CD8-positive, alpha-beta memory T cell (primary cell): ENCODE results near the gene EIF3F. TPM values are rescaled to one million over a fixed set of nuclear protein-coding genes. Genes with fewer than 3 reads are reported as not detected.

ENCODE experiments used
- CTCF ChIA-PET: fragments of 350-600 bp; sonication (Branson Sonifier 250); formaldehyde crosslinking; loops from one replicate; lab custom pipeline; 2021; ENCODE audit warnings: antibody characterized with exemption; lab: Charles Lee
- POLR2A ChIA-PET: fragments of 350-600 bp; sonication (Branson Sonifier 250); formaldehyde crosslinking; loops from one replicate; lab custom pipeline; 2021; ENCODE audit warnings: antibody characterized with exemption; lab: Charles Lee
- DNase-seq, 5 donors: peaks; one replicate each; pipeline versions ENCODE4 v3.0.0 to v3.0.0-alpha.2; 2020 to 2022; ENCODE audit warnings: mixed read lengths in 1 of 5
- H3K27ac ChIP-seq: one replicate; pipeline ENCODE4 v1.7.0; 2013; ENCODE audit warnings: low read depth, mild to moderate bottlenecking, low read length, moderate library complexity
- H3K27me3 ChIP-seq: 2 replicates; pipeline ENCODE4 v1.7.0; 2013; ENCODE audit warnings: low read length, mild to moderate bottlenecking; ENCODE audit not compliant: insufficient read depth, poor library complexity, severe bottlenecking
- H3K36me3 ChIP-seq: 2 replicates; pipeline ENCODE4 v1.7.0; 2013; ENCODE audit warnings: mild to moderate bottlenecking, low read length, moderate library complexity; ENCODE audit not compliant: insufficient read depth
- H3K4me1 ChIP-seq: 2 replicates; pipeline ENCODE4 v1.7.0; 2013; ENCODE audit warnings: mild to moderate bottlenecking, low read length, moderate library complexity; ENCODE audit not compliant: insufficient read depth
- H3K4me3 ChIP-seq: 2 replicates; pipeline ENCODE4 v1.7.0; 2013; ENCODE audit warnings: mild to moderate bottlenecking, low read length
- H3K9me3 ChIP-seq: 2 replicates; pipeline ENCODE4 v1.7.0; 2013; ENCODE audit warnings: mild to moderate bottlenecking, low read length
- H3K27ac Mint-ChIP-seq, 8 donors: one replicate each; pipeline ENCODE4 v1.8.0; 2020 to 2021; ENCODE audit warnings: mixed read lengths in 8 of 8, mild to moderate bottlenecking in 6 of 8, inconsistent platforms in 3 of 8, moderate library complexity in 3 of 8
- H3K27me3 Mint-ChIP-seq, 2 donors: one replicate each; pipeline ENCODE4 v1.8.0; 2020 to 2021; ENCODE audit warnings: mixed read lengths in 2 of 2, mild to moderate bottlenecking in 1 of 2, moderate library complexity in 1 of 2
- H3K36me3 Mint-ChIP-seq, 3 donors: one replicate each; pipeline ENCODE4 v1.8.0; 2020 to 2021; ENCODE audit warnings: mixed read lengths in 3 of 3, inconsistent platforms in 1 of 3, mild to moderate bottlenecking in 1 of 3
- H3K4me1 Mint-ChIP-seq, 3 donors: one replicate each; pipeline ENCODE4 v1.8.0; 2020 to 2021; ENCODE audit warnings: mixed read lengths in 3 of 3, inconsistent platforms in 1 of 3, mild to moderate bottlenecking in 1 of 3
- H3K4me3 Mint-ChIP-seq, 7 donors: one replicate each; pipeline ENCODE4 v1.8.0; 2020 to 2021; ENCODE audit warnings: mixed read lengths in 7 of 7, mild to moderate bottlenecking in 6 of 7, moderate library complexity in 4 of 7, inconsistent platforms in 2 of 7
- H3K9me3 Mint-ChIP-seq, 5 donors: one replicate each; pipeline ENCODE4 v1.8.0; 2020 to 2022; ENCODE audit warnings: mixed read lengths in 5 of 5, mild to moderate bottlenecking in 3 of 5, moderate library complexity in 2 of 5, inconsistent platforms in 1 of 5
- polyA plus RNA-seq: library from polyadenylated mRNA; unstranded; fragments of 300-500 nt; fragmentation: Illumina TruSeq; gene quantifications from one replicate; pipeline ENCODE4 v1.2.3, GENCODE V29; 2021
- total RNA-seq, 2 experiments: library from RNA; stranded (reverse); gene quantifications; one replicate each; pipeline ENCODE4 v1.2.3, GENCODE V29; 2021

The EIF3F gene
- total and polyA plus RNA-seq, 3 experiments from 2014 or later: 294 to 359 (median 306) TPM

GRCh38 chr11:8033305-8034105 is 46.4 kb downstream of the EIF3F start:
- DNase-seq: peak; percentile 21 to 62 (median 36)
- H3K27ac Mint-ChIP-seq: peak overlapping the region in 2 of 8 donors; percentile 83
- peak overlapping the region in 5 of 7 donors; percentile 16 to 65 (median 54) for H3K4me3 Mint-ChIP-seq
- peaks cover 19 to 40% of the 10 kb centered on the region in 2 donors for H3K27me3 Mint-ChIP-seq
- peaks cover 6 to 8% (median 7%) of the 10 kb centered on the region in 3 donors for H3K4me1 Mint-ChIP-seq
- Histone ChIP-seq H3K4me3 (no peak overlapping the region), H3K4me1 (peaks cover 5% of the 10 kb centered on the region), H3K36me3 (no peaks in the 10 kb centered on the region), H3K27me3 (peaks cover 6% of the 10 kb centered on the region), H3K27ac (no peak overlapping the region), H3K9me3 (no peaks in the 10 kb centered on the region)
- ChIA-PET POLR2A (no interaction called here), CTCF (interaction anchor here (0.6 to 3.4 kb wide), 22 partner anchors 10 to 1109 kb away, joined by 3 to 31 read pairs (median 5); partner anchors contain the start of gene EIF3F)
- H3K36me3 Mint-ChIP-seq: no peaks in the 10 kb centered on the region
- H3K9me3 Mint-ChIP-seq: no peaks in the 10 kb centered on the region

DNA sequence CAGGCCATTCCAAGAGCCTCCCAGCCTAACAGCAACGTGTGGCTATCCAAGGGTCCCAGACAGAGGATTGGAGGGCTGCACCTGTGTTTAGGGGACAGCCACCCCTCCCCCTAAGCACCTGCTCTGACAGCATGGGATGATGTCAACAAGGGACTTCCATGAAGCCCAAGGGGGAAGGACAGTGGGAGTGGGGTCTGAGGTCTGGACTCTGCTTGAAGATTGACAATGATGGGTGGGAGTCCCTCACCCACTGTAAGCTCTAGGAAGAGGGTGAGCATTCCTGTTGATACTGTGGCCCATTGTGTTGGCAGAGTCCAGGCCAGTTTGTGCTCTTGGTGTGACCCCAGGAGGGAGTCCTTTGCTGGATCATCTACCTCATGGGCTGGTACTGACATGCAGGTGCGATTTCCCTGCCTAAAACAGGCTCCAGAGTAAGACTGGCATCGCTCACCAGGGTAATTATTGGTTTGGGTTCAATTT is 47.0 kb downstream of the EIF3F start:
- Mint-ChIP-seq H3K4me1 (peaks cover 6 to 8% (median 7%) of the 10 kb centered on the region in 3 donors), H3K4me3 (no peak overlapping the region), H3K36me3 (no peaks in the 10 kb centered on the region), H3K9me3 (no peaks in the 10 kb centered on the region), H3K27me3 (peaks cover 19 to 40% of the 10 kb centered on the region in 2 donors), H3K27ac (no peak overlapping the region)
- Histone ChIP-seq H3K4me1 (peaks cover 5% of the 10 kb centered on the region), H3K4me3 (no peak overlapping the region), H3K27ac (no peak overlapping the region), H3K9me3 (no peaks in the 10 kb centered on the region), H3K36me3 (no peaks in the 10 kb centered on the region), H3K27me3 (peaks cover 6% of the 10 kb centered on the region)
- ChIA-PET CTCF (interaction anchor here (1.1 to 3.4 kb wide), 15 partner anchors 11 to 65 kb away, joined by 3 to 31 read pairs (median 6); no protein-coding TSS in a partner anchor), POLR2A (no interaction called here)
- no peak for DNase-seq

DNA sequence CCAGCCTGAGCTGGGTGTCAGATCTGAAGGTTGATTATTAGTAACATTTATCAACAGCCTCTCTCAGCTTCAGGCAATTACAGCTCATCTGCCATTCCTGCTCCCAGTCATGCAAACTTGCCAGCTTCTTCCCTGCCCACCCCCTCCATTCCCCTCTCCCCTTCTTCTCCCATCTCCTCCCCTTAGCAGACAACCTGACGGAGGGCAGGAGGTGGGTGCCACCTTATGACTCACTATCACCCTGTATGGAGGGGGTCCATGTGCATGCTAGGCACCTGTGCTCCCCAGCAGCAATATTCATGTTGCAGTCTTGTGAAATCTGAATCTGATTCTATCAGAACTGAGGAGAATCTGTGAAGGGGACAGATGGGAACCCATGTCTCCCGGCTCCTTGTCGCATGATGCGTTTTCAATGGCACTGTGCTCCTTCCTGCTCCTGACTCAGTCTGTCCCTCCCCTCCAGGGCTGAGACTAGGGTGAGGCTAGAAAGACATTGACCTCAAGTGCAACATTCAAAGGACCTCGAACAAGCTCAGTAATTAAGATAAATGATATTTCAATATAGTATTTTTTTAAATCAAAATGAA is 47.6 kb downstream of the EIF3F start:
- no peak overlapping the region for H3K27ac ChIP-seq
- no peak overlapping the region for H3K4me3 ChIP-seq
- ChIA-PET CTCF (interaction anchor here (1.1 to 3.4 kb wide), 5 partner anchors 13 to 64 kb away, joined by 3 to 31 read pairs (median 5); no protein-coding TSS in a partner anchor), POLR2A (no interaction called here)
- H3K4me3 Mint-ChIP-seq: no peak overlapping the region
- no peak for DNase-seq
- peaks cover 0 to 2% (median 0%) of the 10 kb centered on the region in 3 donors for H3K36me3 Mint-ChIP-seq
- no peak overlapping the region for H3K27ac Mint-ChIP-seq
- H3K27me3 Mint-ChIP-seq: peaks cover 17 to 43% of the 10 kb centered on the region in 2 donors
- peaks cover 6 to 8% (median 7%) of the 10 kb centered on the region in 3 donors for H3K4me1 Mint-ChIP-seq
- H3K4me1 ChIP-seq: peaks cover 5% of the 10 kb centered on the region
- no peaks in the 10 kb centered on the region for H3K9me3 Mint-ChIP-seq
- H3K27me3 ChIP-seq: peaks cover 6% of the 10 kb centered on the region
- no peaks in the 10 kb centered on the region for H3K9me3 ChIP-seq
- no peaks in the 10 kb centered on the region for H3K36me3 ChIP-seq

DNA sequence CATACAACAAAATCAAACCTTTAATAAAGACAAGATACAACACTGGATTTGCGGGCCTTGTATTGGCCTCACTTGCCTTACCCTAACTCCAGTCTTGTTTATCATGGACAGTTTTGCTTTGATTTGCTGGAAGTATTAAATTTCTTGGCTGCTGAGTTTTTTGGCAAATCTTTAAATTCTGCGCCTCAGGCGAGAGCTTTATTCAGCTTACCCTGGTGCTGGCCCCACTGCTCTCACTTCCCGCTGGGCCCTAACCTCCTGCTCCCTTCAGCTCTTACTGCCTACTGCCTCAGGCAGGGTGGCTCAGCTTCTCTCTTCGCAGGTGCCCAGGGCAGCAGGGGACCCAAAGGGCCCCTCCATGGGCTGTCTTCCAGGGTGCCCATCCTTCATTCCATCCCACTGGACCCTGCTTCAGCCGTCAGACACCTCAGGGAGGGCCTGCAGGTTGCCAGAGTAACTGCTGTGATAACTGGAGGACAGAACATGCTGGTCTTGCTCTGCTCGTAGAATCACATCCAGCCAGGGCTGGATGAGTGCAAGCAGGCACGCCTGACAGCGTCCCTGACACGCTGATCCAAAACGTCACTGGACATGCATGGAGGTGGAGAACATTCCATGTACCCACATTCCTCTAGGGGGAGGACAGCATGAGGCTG is 48.2 kb downstream of the EIF3F start:
- no peaks in the 10 kb centered on the region for H3K36me3 ChIP-seq
- no peak overlapping the region for H3K4me3 ChIP-seq
- DNase-seq: no peak
- Mint-ChIP-seq H3K9me3 (no peaks in the 10 kb centered on the region), H3K36me3 (peaks cover 0 to 2% (median 0%) of the 10 kb centered on the region in 3 donors), H3K27me3 (peaks cover 15 to 39% of the 10 kb centered on the region in 2 donors), H3K4me1 (peaks cover 6 to 8% (median 7%) of the 10 kb centered on the region in 3 donors), H3K27ac (peak overlapping the region in 1 of 8 donors; percentile 54), H3K4me3 (no peak overlapping the region)
- H3K4me1 ChIP-seq: peaks cover 5% of the 10 kb centered on the region
- peaks cover 6% of the 10 kb centered on the region for H3K27me3 ChIP-seq
- CTCF ChIA-PET: interaction anchor here (1.1 to 3.4 kb wide), 2 partner anchors 42 to 64 kb away, joined by 3 to 31 read pairs; no protein-coding TSS in a partner anchor
- no peak overlapping the region for H3K27ac ChIP-seq
- POLR2A ChIA-PET: no interaction called here
- H3K9me3 ChIP-seq: no peaks in the 10 kb centered on the region

DNA sequence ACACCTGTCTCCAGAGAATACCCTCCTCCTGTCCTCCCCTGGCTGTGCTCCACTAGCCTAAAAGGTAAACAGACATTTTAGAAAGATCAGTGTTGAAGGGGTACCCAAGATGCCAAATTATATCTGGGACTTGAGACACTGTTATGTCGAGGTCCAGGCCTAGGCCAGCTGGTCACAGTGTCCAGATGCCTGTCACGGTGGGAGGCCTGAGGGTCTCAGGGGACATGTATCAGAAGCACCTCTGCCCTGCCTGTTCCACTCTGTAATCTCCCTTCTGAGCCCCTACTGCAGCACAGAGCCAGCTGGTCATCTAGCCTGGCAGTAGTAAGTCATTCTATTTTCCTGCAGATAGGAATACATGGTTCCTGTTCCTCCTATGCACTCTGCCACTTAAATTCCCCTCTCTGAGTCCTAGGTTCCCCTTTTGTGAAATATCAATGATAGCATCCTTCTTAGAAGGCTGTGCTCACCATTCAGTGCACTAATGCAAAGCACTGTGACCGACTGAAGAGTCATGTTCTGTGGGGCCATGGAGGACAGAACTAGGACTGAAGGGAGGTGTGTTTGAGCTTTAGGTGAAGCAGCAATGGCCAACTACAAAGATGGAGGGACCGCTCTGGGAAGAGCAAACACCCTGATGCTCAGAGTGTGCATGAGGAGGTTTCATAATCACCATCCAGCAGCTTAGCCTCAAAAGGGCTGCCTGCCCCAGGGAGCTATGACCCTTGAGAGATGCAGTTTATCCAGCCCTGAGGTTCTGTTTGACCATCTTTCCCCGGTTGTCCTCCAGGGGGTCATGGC is 49.1 kb downstream of the EIF3F start:
- H3K27ac ChIP-seq: no peak overlapping the region
- no peak for DNase-seq
- H3K36me3 Mint-ChIP-seq: peaks cover 0 to 2% (median 0%) of the 10 kb centered on the region in 3 donors
- H3K4me1 Mint-ChIP-seq: peaks cover 6 to 8% (median 7%) of the 10 kb centered on the region in 3 donors
- H3K9me3 ChIP-seq: no peaks in the 10 kb centered on the region
- peaks cover 8 to 32% of the 10 kb centered on the region in 2 donors for H3K27me3 Mint-ChIP-seq
- peaks cover 6% of the 10 kb centered on the region for H3K27me3 ChIP-seq
- H3K36me3 ChIP-seq: no peaks in the 10 kb centered on the region
- H3K4me3 Mint-ChIP-seq: no peak overlapping the region
- peaks cover 5% of the 10 kb centered on the region for H3K4me1 ChIP-seq
- H3K27ac Mint-ChIP-seq: no peak overlapping the region
- POLR2A ChIA-PET: no interaction called here
- no peaks in the 10 kb centered on the region for H3K9me3 Mint-ChIP-seq
- no peak overlapping the region for H3K4me3 ChIP-seq
- CTCF ChIA-PET: interaction anchor here (3.4 kb wide), 1 partner anchor 63 kb away, joined by 31 read pairs; no protein-coding TSS in a partner anchor

GRCh38 chr11:8036986-8037385 is 49.8 kb downstream of the EIF3F start:
- POLR2A ChIA-PET: no interaction called here
- DNase-seq: no peak
- H3K27ac Mint-ChIP-seq: no peak overlapping the region

DNA sequence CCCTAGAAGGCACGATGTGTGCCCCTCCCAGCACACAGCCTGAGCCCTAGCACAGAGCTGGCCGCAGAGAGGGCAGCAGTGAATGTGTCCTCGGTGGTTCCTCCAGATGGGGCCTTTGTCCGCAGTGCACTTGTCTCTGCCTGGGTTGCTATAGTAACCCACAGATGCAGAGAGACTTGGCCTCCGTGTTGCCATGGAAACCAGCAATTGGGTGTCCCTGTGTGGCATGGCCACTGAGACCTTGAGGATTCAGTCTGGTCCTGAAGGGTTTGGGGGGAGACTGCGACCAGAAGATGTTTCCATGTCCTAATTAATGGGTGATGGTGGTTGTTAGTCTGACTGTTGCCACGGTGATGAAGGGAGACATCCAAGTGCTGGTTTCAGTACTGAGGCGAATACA is 51.3 kb downstream of the EIF3F start:
- ChIA-PET POLR2A (no interaction called here), CTCF (no interaction called here)
- DNase-seq: no peak
- peaks cover under 1 to 3% (median 3%) of the 10 kb centered on the region in 3 donors for H3K4me1 Mint-ChIP-seq
- H3K27ac Mint-ChIP-seq: peak overlapping the region in 1 of 8 donors; percentile 8
- no peak overlapping the region for H3K4me3 Mint-ChIP-seq
- Histone ChIP-seq H3K9me3 (no peaks in the 10 kb centered on the region), H3K4me1 (peaks cover under 1% of the 10 kb centered on the region), H3K27me3 (no peaks in the 10 kb centered on the region), H3K27ac (no peak overlapping the region), H3K36me3 (no peaks in the 10 kb centered on the region), H3K4me3 (no peak overlapping the region)
- H3K9me3 Mint-ChIP-seq: no peaks in the 10 kb centered on the region
- H3K36me3 Mint-ChIP-seq: peaks cover 0 to 2% (median 0%) of the 10 kb centered on the region in 3 donors
- H3K27me3 Mint-ChIP-seq: peaks cover 1 to 21% of the 10 kb centered on the region in 2 donors

More at GRCh38 chr11:8036986-8037385, 49.8 kb downstream of the EIF3F start:
- H3K36me3 Mint-ChIP-seq: peaks cover 0 to 2% (median 0%) of the 10 kb centered on the region in 3 donors
- H3K27ac ChIP-seq: no peak overlapping the region
- H3K4me1 ChIP-seq: peaks cover 5% of the 10 kb centered on the region
- peaks cover 8 to 32% of the 10 kb centered on the region in 2 donors for H3K27me3 Mint-ChIP-seq
- CTCF ChIA-PET: no interaction called here
- no peaks in the 10 kb centered on the region for H3K9me3 ChIP-seq
- H3K4me3 ChIP-seq: no peak overlapping the region
- H3K9me3 Mint-ChIP-seq: no peaks in the 10 kb centered on the region
- peaks cover 6 to 8% (median 7%) of the 10 kb centered on the region in 3 donors for H3K4me1 Mint-ChIP-seq
- H3K36me3 ChIP-seq: no peaks in the 10 kb centered on the region
- H3K4me3 Mint-ChIP-seq: no peak overlapping the region
- H3K27me3 ChIP-seq: peaks cover 6% of the 10 kb centered on the region
